GM18873 (cell line): ENCODE data around the gene ABCB6.

Experiments
- ATAC-seq: cut with Tn5 transposase; IDR thresholded peaks from one replicate; pipeline ENCODE4 v1.9.1; 2021; ENCODE audit warnings: mild to moderate bottlenecking, moderate library complexity, moderate number of reproducible peaks; ENCODE audit not compliant: unreplicated experiment, low FRiP score

The ABCB6 gene

GRCh38 chr2:219246559-219246958, 27.8 kb upstream of the ABCB6 start:
- no peak for ATAC-seq

- ATAC-seq, result no peak
Measured at GRCh38 chr2:219245899-219246230, 27.1 kb upstream of the ABCB6 start.

- ATAC-seq, result peak; percentile 56
Measured at GRCh38 chr2:219245148-219245898, 26.6 kb upstream of the ABCB6 start, which contains the start of the genes GLB1L and STK16. TSS of gene GLB1L (minus strand) at chr2:219245444. CDS start at chr2:219243573, 1,871 bp downstream. TSS of gene STK16 (plus strand) at chr2:219245479. CDS start at chr2:219246000, 521 bp downstream.

GRCh38 chr2:219244789-219245147, 26.0 kb upstream of the ABCB6 start:
- no peak for ATAC-seq

- no peak for ATAC-seq
Measured at GRCh38 chr2:219243291-219243761, 24.6 kb upstream of the ABCB6 start.

- no peak for ATAC-seq
Measured at GRCh38 chr2:219234331-219234730, 15.6 kb upstream of the ABCB6 start.

GRCh38 chr2:219230059-219230540, 11.3 kb upstream of the ABCB6 start:
- ATAC-seq, result peak; percentile 1

- ATAC-seq, result peak; percentile 95
Measured at GRCh38 chr2:219229305-219230058, 10.7 kb upstream of the ABCB6 start, which contains the start of the genes ANKZF1 and ATG9A. TSS of gene ANKZF1 (plus strand) at chr2:219229806. CDS start at chr2:219230258, 452 bp downstream. TSS of gene ATG9A (minus strand) at chr2:219229636. CDS start at chr2:219228024, 1,612 bp downstream.

- ATAC-seq, result peak; percentile 0
Measured at GRCh38 chr2:219228911-219229304, 10.2 kb upstream of the ABCB6 start.

- no peak for ATAC-seq
Measured at GRCh38 chr2:219228041-219228910, 9.5 kb upstream of the ABCB6 start.

- ATAC-seq, result no peak
Measured at GRCh38 chr2:219225350-219225749, 6.6 kb upstream of the ABCB6 start.

GRCh38 chr2:219223831-219224610, 5.3 kb upstream of the ABCB6 start:
- ATAC-seq, result no peak

GRCh38 chr2:219221957-219222518, 3.3 kb upstream of the ABCB6 start:
- ATAC-seq, result no peak

- no peak for ATAC-seq
Measured at GRCh38 chr2:219220652-219221402, 2.1 kb upstream of the ABCB6 start.

GRCh38 chr2:219219784-219220532, 1.2 kb upstream of the ABCB6 start:
- no peak for ATAC-seq

GRCh38 chr2:219218217-219218731, 484 bp downstream of the ABCB6 start:
- peak; percentile 26 for ATAC-seq

- no peak for ATAC-seq
Measured at GRCh38 chr2:219216535-219216915, 2.2 kb downstream of the ABCB6 start.
